Psoas muscle (tissue), 8 donors: ENCODE results near the gene TMED1. TPM values are rescaled to one million over a fixed set of nuclear protein-coding genes. Genes with fewer than 3 reads are reported as not detected.
"Not testable (repeated sequence)": the region's sequence is repeated elsewhere in the genome, so short reads cannot be mapped to it uniquely, and the experiment has no call there.

ENCODE experiments used
- ATAC-seq, 4 donors: fragments of 200-7000 bp; cut with Tn5 transposase; one replicate each; pipeline ENCODE4 v1.9.1; 2020; ENCODE audit warnings: moderate library complexity in 3 of 4, mild to moderate bottlenecking in 2 of 4
- DNase-seq, 2 donors: peaks; one replicate each; pipeline ENCODE4 v3.0.0-alpha.2; 2020
- H3K27ac ChIP-seq: fragments of 200-600 bp; one replicate; pipeline ENCODE4 v1.8.0; 2022
- H3K27me3 ChIP-seq, 3 donors: fragments of 200-600 bp in 1 of 3; one replicate each; pipeline versions ENCODE4 v1.6.1 to v1.8.0; 2013 to 2022; ENCODE audit warnings: low read length in 2 of 3, mild to moderate bottlenecking in 2 of 3, moderate library complexity in 1 of 3; ENCODE audit not compliant: insufficient read depth in 3 of 3
- H3K36me3 ChIP-seq, 2 donors: fragments of 200-600 bp in 1 of 2; one replicate each; pipeline versions ENCODE4 v1.6.1 to v1.8.0; 2013 to 2022; ENCODE audit warnings: low read depth in 1 of 2, mild to moderate bottlenecking in 1 of 2, moderate library complexity in 1 of 2; ENCODE audit not compliant: insufficient read depth in 1 of 2
- H3K4me1 ChIP-seq: fragments of 200-600 bp; one replicate; pipeline ENCODE4 v1.8.0; 2022
- H3K4me3 ChIP-seq: fragments of 200-600 bp; one replicate; pipeline ENCODE4 v1.8.0; 2022; ENCODE audit warnings: mild to moderate bottlenecking
- H3K9me3 ChIP-seq: fragments of 200-600 bp; one replicate; pipeline ENCODE4 v1.8.0; 2022
- CTCF ChIP-seq: fragments of 200-600 bp; IDR thresholded peaks from one replicate; pipeline ENCODE4 v1.8.0; 2022; ENCODE audit warnings: antibody characterized with exemption
- WGBS, 3 donors: extraction: QIAGEN DNeasy Blood & Tissue Kit; methylation state at CpG; one replicate each; pipeline versions ENCODE4 v1.1.6 to v1.1.7; 2013; 5-methylcytosine and 5-hydroxymethylcytosine counted together
- intact Hi-C, 2 donors: fragments of 100-400 bp; cut with DNase I; formaldehyde crosslinking; loops; one replicate each; pipeline versions ENCODE4 v1.11.0 to v1.14.2; 2022
- polyA plus RNA-seq, 3 donors: library from polyadenylated mRNA; stranded (reverse); fragments of 200-250 nt; gene quantifications; one replicate each; pipeline ENCODE4 v1.2.3, GENCODE V29; 2013
- total RNA-seq, 4 donors: library from RNA; stranded (reverse); fragmentation: NEBNext Ultra II Directional in 2 of 4; extraction: Animal tissue kit (Norgen Biotek cat#: 25700) in 2 of 4; gene quantifications; one replicate each; pipeline versions ENCODE4 v1.2.1 to v1.2.4, GENCODE V29; 2021 to 2023
- donor health status: healthy with polysubstance abuse.
- donor health status: DM: no; HTN: no; CAD: no; lungs with moderate emphysema.
- donor health status: Bipolar disorder and iron deficiency.
- donor health status: healthy.
- donor health status: DM: yes; HTN: yes; CAD: no.
- donor health status: DM: no; HTN: no; CAD: no.
- donor health status: DM: no; HTN: no; CAD: no.
- donor health status: DM: yes; HTN: yes; CAD: no.

Gene TMED1
- total and polyA plus RNA-seq, 7 donors, result 30.1 to 79.3 (median 37.5) TPM

- Histone ChIP-seq H3K9me3 (peaks cover 5% of the 10 kb centered on the region), H3K27ac (no peak overlapping the region), H3K4me3 (no peak overlapping the region), H3K27me3 (no peaks in the 10 kb centered on the region), H3K36me3 (peaks cover 0 to 4% of the 10 kb centered on the region in 2 donors), H3K4me1 (peaks cover 7% of the 10 kb centered on the region)
- ATAC-seq (no peak), DNase-seq (no peak)
- WGBS, 3 donors, result 83 to 88% (median 83%) methylated on average over 10 of the region's 10 CpGs
- intact Hi-C loops, result no loop called here
- TF ChIP-seq CTCF, result no peak
Measured at GRCh38 chr19:10839114-10840050, 3.4 kb upstream of the TMED1 start.

GRCh38 chr19:10838377-10838776 is 2.4 kb upstream of the TMED1 start:
- H3K27ac ChIP-seq, result no peak overlapping the region
- no peak for TF ChIP-seq CTCF
- 80 to 85% (median 84%) methylated on average over 11 of the region's 11 CpGs for WGBS, 3 donors

GRCh38 chr19:10837649-10838048 is 1.6 kb upstream of the TMED1 start:
- H3K4me3 ChIP-seq, ATAC-seq, H3K27me3 ChIP-seq, intact Hi-C loops, H3K4me1 ChIP-seq, DNase-seq, H3K27ac ChIP-seq, H3K9me3 ChIP-seq: not testable (repeated sequence)
- 94 to 96% (median 94%) methylated on average over 7 of the region's 7 CpGs for WGBS, 3 donors
- H3K36me3 ChIP-seq, result peaks cover 0 to 20% of the 10 kb centered on the region in 2 donors

More at GRCh38 chr19:10838377-10838776, 2.4 kb upstream of the TMED1 start:
- ATAC-seq (no peak), DNase-seq (no peak)
- Histone ChIP-seq H3K4me3 (no peak overlapping the region), H3K4me1 (peaks cover 7% of the 10 kb centered on the region), H3K9me3 (peaks cover 5% of the 10 kb centered on the region), H3K36me3 (peaks cover 0 to 12% of the 10 kb centered on the region in 2 donors), H3K27me3 (no peaks in the 10 kb centered on the region)
- intact Hi-C loops, result no loop called here

- intact Hi-C loops, result no loop called here
- DNase-seq, result peak; percentile 90 to 96
- H3K36me3 ChIP-seq, result peaks cover 0 to 29% of the 10 kb centered on the region in 2 donors
- WGBS, 3 donors, result 33 to 35% (median 34%) methylated on average over 38 of the region's 38 CpGs
- peaks cover 5% of the 10 kb centered on the region for H3K9me3 ChIP-seq
- H3K4me1 ChIP-seq, result peaks cover 7% of the 10 kb centered on the region
- no peaks in the 10 kb centered on the region for H3K27me3 ChIP-seq
- H3K27ac ChIP-seq, result peak overlapping the region; percentile 99
- peak; percentile 63 to 75 (median 70) for ATAC-seq
- no peak for TF ChIP-seq CTCF
- H3K4me3 ChIP-seq, result peak overlapping the region; percentile 84
Measured at GRCh38 chr19:10836479-10837330, 693 bp upstream of the TMED1 start.
